Stimulated activated naive B cell treated with anti-CD40 and anti-IgM and Interleukin-4, amounts not matched to agents 10 μg/mL and 1 μg/mL and 100 μg/mL, for 72 hours (primary cell): Measurements from ENCODE around the gene ZNF454.

ENCODE experiments used
- ATAC-seq, 2 donors: fragments of 150-1000 bp; cut with Tn5 transposase; replicated peaks; 2 replicates each; pipeline ENCODE4 v1.10.0; 2021; ENCODE audit warnings: moderate library complexity in 1 of 2
- DNase-seq: peaks from one replicate; pipeline ENCODE4 v3.0.0; 2021
- H3K27ac Mint-ChIP-seq: one replicate; pipeline ENCODE4 v1.8.0; 2022; ENCODE audit warnings: mild to moderate bottlenecking, mixed read lengths
- H3K27me3 Mint-ChIP-seq, 2 donors: one replicate each; pipeline ENCODE4 v1.8.0; 2022; ENCODE audit warnings: mixed read lengths in 2 of 2
- H3K36me3 Mint-ChIP-seq, 2 donors: one replicate each; pipeline ENCODE4 v1.8.0; 2022; ENCODE audit warnings: mixed read lengths in 2 of 2, mild to moderate bottlenecking in 1 of 2
- H3K4me1 Mint-ChIP-seq, 2 donors: one replicate each; pipeline ENCODE4 v1.8.0; 2022; ENCODE audit warnings: mixed read lengths in 2 of 2, mild to moderate bottlenecking in 1 of 2
- H3K4me3 Mint-ChIP-seq, 2 donors: one replicate each; pipeline ENCODE4 v1.8.0; 2022; ENCODE audit warnings: mild to moderate bottlenecking in 2 of 2, mixed read lengths in 2 of 2, moderate library complexity in 1 of 2
- H3K9me3 Mint-ChIP-seq, 2 donors: one replicate each; pipeline ENCODE4 v1.8.0; 2022; ENCODE audit warnings: mixed read lengths in 2 of 2, mild to moderate bottlenecking in 1 of 2

ZNF454 gene

DNA sequence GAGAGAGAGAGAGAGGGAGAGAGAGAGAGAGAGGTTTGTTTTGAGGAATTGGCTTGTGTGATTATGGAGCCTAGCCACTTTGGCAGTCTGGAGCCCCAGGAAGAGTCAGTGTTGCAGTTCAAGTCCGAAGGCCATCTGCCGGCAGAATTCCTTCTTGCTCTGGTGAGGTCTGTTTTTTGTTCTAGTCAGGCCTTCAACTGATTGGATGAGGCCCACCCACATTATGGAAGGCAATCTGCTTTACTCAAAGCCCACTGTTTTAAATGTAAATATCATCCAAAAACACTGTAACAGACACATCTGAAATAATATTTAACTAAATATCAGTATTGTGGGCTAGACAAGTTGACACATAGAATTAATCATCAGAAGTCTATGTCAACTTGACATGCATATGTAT lies 65.6 kb downstream of the ZNF454 start:
- DNase-seq (no peak), ATAC-seq (no peak)
- Mint-ChIP-seq H3K9me3 (peaks cover 17 to 37% of the 10 kb centered on the region in 2 donors), H3K36me3 (peaks cover 0 to 3% of the 10 kb centered on the region in 2 donors), H3K4me3 (no peak overlapping the region), H3K27me3 (peaks cover 14 to 18% of the 10 kb centered on the region in 2 donors), H3K4me1 (no peaks in the 10 kb centered on the region), H3K27ac (no peak overlapping the region)

DNA sequence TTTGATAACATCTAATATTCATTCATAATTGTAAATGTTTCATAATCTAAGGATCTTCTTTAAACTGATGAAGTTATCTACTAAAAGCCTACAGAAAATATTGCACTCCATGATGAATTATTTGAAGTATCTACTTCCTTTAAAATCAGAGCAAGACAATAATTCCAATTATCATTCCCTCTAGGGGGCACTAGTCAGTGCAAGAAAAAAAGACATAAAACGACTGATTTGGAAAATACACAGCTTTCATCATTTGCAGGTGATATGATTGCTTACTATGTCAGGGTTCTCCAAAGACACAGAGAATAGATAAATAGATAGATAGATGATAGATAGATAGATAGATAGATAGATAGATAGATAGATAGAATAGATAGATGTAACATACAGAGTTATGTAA lies 67.7 kb downstream of the ZNF454 start:
- H3K27me3 Mint-ChIP-seq: peaks cover 7 to 10% of the 10 kb centered on the region in 2 donors
- H3K27ac Mint-ChIP-seq: no peak overlapping the region
- no peaks in the 10 kb centered on the region for H3K4me1 Mint-ChIP-seq
- H3K36me3 Mint-ChIP-seq: no peaks in the 10 kb centered on the region
- ATAC-seq (no peak), DNase-seq (no peak)
- no peak overlapping the region for H3K4me3 Mint-ChIP-seq
- peaks cover 18 to 39% of the 10 kb centered on the region in 2 donors for H3K9me3 Mint-ChIP-seq
